Ascending aorta (tissue), 2 donors: Measurements from ENCODE around the gene OR1K1. TPM values are rescaled to one million over a fixed set of nuclear protein-coding genes. Genes with fewer than 3 reads are reported as not detected.

Experiments used
- DNase-seq, 2 donors: peaks; one replicate each; pipeline ENCODE4 v3.0.0-alpha.2; 2019; ENCODE audit warnings: low spot score in 2 of 2
- H3K27ac ChIP-seq, 2 donors: fragments of 200-600 bp; sonication (generic); one replicate each; pipeline ENCODE4 v1.5.1; 2016 to 2017; ENCODE audit warnings: mild to moderate bottlenecking in 1 of 2
- H3K27me3 ChIP-seq: fragments of 200-600 bp; sonication (generic); one replicate; pipeline ENCODE4 v1.5.1; 2017
- H3K36me3 ChIP-seq, 2 donors: fragments of 200-600 bp; sonication (generic); one replicate each; pipeline ENCODE4 v1.5.1; 2016
- H3K4me1 ChIP-seq, 2 donors: fragments of 200-600 bp; sonication (generic); one replicate each; pipeline ENCODE4 v1.5.1; 2016 to 2017; ENCODE audit warnings: mild to moderate bottlenecking in 1 of 2
- H3K4me3 ChIP-seq, 2 donors: fragments of 200-600 bp; sonication (generic); one replicate each; pipeline ENCODE4 v1.5.1; 2016 to 2017; ENCODE audit warnings: mild to moderate bottlenecking in 1 of 2
- H3K9me3 ChIP-seq, 2 donors: fragments of 200-600 bp; sonication (generic); one replicate each; pipeline ENCODE4 v1.5.1; 2016
- CTCF ChIP-seq, 3 experiments: fragments of 200-600 bp in 2 of 3; fragments of 450-650 bp in 1 of 3; sonication (generic) in 2 of 3; IDR thresholded peaks; one replicate each; pipeline ENCODE4 v1.5.1; 2016 to 2019; ENCODE audit warnings: antibody characterized with exemption in 3 of 3, mild to moderate bottlenecking in 1 of 3, moderate library complexity in 1 of 3
- intact Hi-C: fragments of 100-400 bp; cut with DNase I; formaldehyde crosslinking; loops from one replicate; pipeline ENCODE4 v1.15.1; 2023
- total RNA-seq: library from RNA; depleted of rRNA; stranded (reverse); fragments of >200 nt; gene quantifications from one replicate; pipeline ENCODE4 v1.1.0, GENCODE V29; 2016

OR1K1 gene, protein sequence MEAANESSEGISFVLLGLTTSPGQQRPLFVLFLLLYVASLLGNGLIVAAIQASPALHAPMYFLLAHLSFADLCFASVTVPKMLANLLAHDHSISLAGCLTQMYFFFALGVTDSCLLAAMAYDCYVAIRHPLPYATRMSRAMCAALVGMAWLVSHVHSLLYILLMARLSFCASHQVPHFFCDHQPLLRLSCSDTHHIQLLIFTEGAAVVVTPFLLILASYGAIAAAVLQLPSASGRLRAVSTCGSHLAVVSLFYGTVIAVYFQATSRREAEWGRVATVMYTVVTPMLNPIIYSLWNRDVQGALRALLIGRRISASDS
- total RNA-seq = not detected

DNA sequence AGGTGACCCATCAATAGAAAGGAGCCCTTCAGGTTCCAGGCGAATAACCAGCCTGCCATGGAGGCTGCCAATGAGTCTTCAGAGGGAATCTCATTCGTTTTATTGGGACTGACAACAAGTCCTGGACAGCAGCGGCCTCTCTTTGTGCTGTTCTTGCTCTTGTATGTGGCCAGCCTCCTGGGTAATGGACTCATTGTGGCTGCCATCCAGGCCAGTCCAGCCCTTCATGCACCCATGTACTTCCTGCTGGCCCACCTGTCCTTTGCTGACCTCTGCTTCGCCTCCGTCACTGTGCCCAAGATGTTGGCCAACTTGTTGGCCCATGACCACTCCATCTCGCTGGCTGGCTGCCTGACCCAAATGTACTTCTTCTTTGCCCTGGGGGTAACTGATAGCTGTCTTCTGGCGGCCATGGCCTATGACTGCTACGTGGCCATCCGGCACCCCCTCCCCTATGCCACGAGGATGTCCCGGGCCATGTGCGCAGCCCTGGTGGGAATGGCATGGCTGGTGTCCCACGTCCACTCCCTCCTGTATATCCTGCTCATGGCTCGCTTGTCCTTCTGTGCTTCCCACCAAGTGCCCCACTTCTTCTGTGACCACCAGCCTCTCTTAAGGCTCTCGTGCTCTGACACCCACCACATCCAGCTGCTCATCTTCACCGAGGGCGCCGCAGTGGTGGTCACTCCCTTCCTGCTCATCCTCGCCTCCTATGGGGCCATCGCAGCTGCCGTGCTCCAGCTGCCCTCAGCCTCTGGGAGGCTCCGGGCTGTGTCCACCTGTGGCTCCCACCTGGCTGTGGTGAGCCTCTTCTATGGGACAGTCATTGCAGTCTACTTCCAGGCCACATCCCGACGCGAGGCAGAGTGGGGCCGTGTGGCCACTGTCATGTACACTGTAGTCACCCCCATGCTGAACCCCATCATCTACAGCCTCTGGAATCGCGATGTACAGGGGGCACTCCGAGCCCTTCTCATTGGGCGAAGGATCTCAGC is at the start of gene OR1K1:
TSS of gene OR1K1 (plus strand) at position 58 of the 995 bp plus-strand sequence. CDS start at position 58, 0 bp downstream.
- Histone ChIP-seq H3K4me1 (no peaks in the 10 kb centered on the region), H3K9me3 (no peaks in the 10 kb centered on the region), H3K27ac (no peak within 1 kb of the TSS), H3K36me3 (no peaks in the 10 kb centered on the region), H3K27me3 (no peaks in the 10 kb centered on the region), H3K4me3 (no peak within 1 kb of the TSS)
- intact Hi-C loops = no loop called here
- DNase-seq = no peak
- TF ChIP-seq CTCF (IDR thresholded peaks at IDR 0.05) = no peak

GRCh38 chr9:122754825-122755224 is 45.1 kb upstream of the OR1K1 start:
- H3K4me1 ChIP-seq = no peaks in the 10 kb centered on the region
- intact Hi-C loops = no loop called here
- no peaks in the 10 kb centered on the region for H3K27me3 ChIP-seq
- H3K36me3 ChIP-seq = no peaks in the 10 kb centered on the region
- DNase-seq = no peak
- peaks cover 0 to 22% of the 10 kb centered on the region in 2 donors for H3K9me3 ChIP-seq
- no peak overlapping the region for H3K4me3 ChIP-seq
- no peak for TF ChIP-seq CTCF (IDR thresholded peaks at IDR 0.05)
- no peak overlapping the region for H3K27ac ChIP-seq

- no peak for TF ChIP-seq CTCF (IDR thresholded peaks at IDR 0.05)
- DNase-seq = no peak
- Histone ChIP-seq H3K4me1 (no peaks in the 10 kb centered on the region), H3K4me3 (no peak overlapping the region), H3K27me3 (no peaks in the 10 kb centered on the region), H3K9me3 (peaks cover 18 to 51% of the 10 kb centered on the region in 2 donors), H3K27ac (no peak overlapping the region), H3K36me3 (no peaks in the 10 kb centered on the region)
- intact Hi-C loops = no loop called here
These were observed 32.1 kb upstream of the OR1K1 start for GRCh38 chr9:122767817-122768216.

- no peak for TF ChIP-seq CTCF (IDR thresholded peaks at IDR 0.05)
- no peak for DNase-seq
- intact Hi-C loops = no loop called here
- H3K4me1 ChIP-seq = no peaks in the 10 kb centered on the region
- no peak overlapping the region for H3K27ac ChIP-seq
- H3K36me3 ChIP-seq = no peaks in the 10 kb centered on the region
- no peaks in the 10 kb centered on the region for H3K27me3 ChIP-seq
- no peak overlapping the region for H3K4me3 ChIP-seq
- H3K9me3 ChIP-seq = peaks cover 0 to 5% of the 10 kb centered on the region in 2 donors
These were observed 22.9 kb upstream of the OR1K1 start for GRCh38 chr9:122777052-122777451.

GRCh38 chr9:122777935-122778627 is 21.8 kb upstream of the OR1K1 start:
- no peaks in the 10 kb centered on the region for H3K4me1 ChIP-seq
- H3K9me3 ChIP-seq = peaks cover 0 to 5% of the 10 kb centered on the region in 2 donors
- TF ChIP-seq CTCF (IDR thresholded peaks at IDR 0.05) = no peak
- H3K36me3 ChIP-seq = no peaks in the 10 kb centered on the region
- intact Hi-C loops = no loop called here
- no peak for DNase-seq
- no peak overlapping the region for H3K27ac ChIP-seq
- H3K27me3 ChIP-seq = no peaks in the 10 kb centered on the region
- H3K4me3 ChIP-seq = no peak overlapping the region
